Mucosa of stomach (tissue), 1 donor: ENCODE measurements around the gene CCDC88B.

Experiments
- H3K27me3 ChIP-seq: one replicate; pipeline ENCODE4 v1.7.0; 2013; ENCODE audit warnings: mild to moderate bottlenecking, low read length; ENCODE audit not compliant: control insufficient read depth, insufficient read depth
- H3K36me3 ChIP-seq: one replicate; pipeline ENCODE4 v1.7.0; 2013; ENCODE audit warnings: low read length; ENCODE audit not compliant: control insufficient read depth, insufficient read depth
- H3K4me1 ChIP-seq: one replicate; pipeline ENCODE4 v1.7.0; 2013; ENCODE audit warnings: mild to moderate bottlenecking, low read length; ENCODE audit not compliant: control insufficient read depth, insufficient read depth
- H3K4me3 ChIP-seq: one replicate; pipeline ENCODE4 v1.7.0; 2013; ENCODE audit warnings: low read length
- H3K9ac ChIP-seq: one replicate; pipeline ENCODE4 v1.7.0; 2013; ENCODE audit warnings: mild to moderate bottlenecking, low read length, moderate library complexity
- H3K9me3 ChIP-seq: one replicate; pipeline ENCODE4 v1.7.0; 2013; ENCODE audit warnings: mild to moderate bottlenecking, low read length, moderate library complexity; ENCODE audit not compliant: control insufficient read depth
- donor health status: Pancreatic carcinoma.

CCDC88B gene

DNA sequence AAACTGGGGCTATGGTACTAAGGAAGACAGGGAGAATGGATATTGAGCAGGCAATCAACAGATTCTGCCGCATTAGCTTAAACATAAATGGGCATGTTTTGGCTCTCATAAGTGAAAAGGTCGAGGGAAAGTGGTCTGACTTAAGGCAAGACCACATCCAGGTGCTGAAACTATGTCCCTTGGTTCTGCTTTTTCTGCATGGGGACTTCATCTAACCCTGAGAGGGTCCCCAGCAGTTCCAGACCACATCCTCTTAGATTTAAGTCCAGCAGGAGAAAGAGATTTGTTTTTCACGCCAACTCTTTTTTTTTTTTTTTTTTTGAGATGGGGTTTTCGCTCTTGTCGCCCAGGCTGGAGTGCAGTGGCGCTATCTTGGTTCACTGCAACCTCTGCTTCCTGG is 24.4 kb downstream of the CCDC88B start:
- peaks cover 18% of the 10 kb centered on the region for H3K4me1 ChIP-seq
- H3K4me3 ChIP-seq, result no peak overlapping the region
- no peak overlapping the region for H3K9ac ChIP-seq
- H3K27me3 ChIP-seq, result no peaks in the 10 kb centered on the region
- no peaks in the 10 kb centered on the region for H3K9me3 ChIP-seq
- peaks cover 19% of the 10 kb centered on the region for H3K36me3 ChIP-seq

- Histone ChIP-seq H3K4me1 (peaks cover 13% of the 10 kb centered on the region), H3K4me3 (no peak overlapping the region), H3K9ac (no peak overlapping the region), H3K9me3 (no peaks in the 10 kb centered on the region), H3K36me3 (peaks cover 22% of the 10 kb centered on the region), H3K27me3 (no peaks in the 10 kb centered on the region)
Measured at GRCh38 chr11:64364911-64365310, 24.9 kb downstream of the CCDC88B start.

DNA sequence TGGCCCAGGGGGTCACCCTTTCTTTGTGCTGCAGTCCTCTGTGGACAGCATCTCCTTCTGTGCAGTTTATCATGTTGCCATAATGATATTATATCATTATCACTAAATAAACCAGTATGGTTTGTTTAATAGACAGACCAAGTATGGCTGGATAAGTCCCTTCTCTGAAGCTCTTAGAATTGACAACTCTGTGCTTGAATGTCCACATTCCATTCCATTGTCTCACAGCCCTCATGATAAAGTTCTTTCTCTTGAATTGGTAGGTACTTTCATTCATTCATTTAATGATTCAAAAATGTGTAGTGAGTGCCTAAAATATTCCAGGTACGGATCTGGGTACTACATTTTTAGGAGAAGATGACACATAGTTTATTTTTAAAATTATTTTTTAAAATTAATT is 26.7 kb downstream of the CCDC88B start:
- no peak overlapping the region for H3K4me3 ChIP-seq
- H3K9me3 ChIP-seq, result no peaks in the 10 kb centered on the region
- H3K9ac ChIP-seq, result no peak overlapping the region
- peaks cover 21% of the 10 kb centered on the region for H3K36me3 ChIP-seq
- H3K4me1 ChIP-seq, result no peaks in the 10 kb centered on the region
- no peaks in the 10 kb centered on the region for H3K27me3 ChIP-seq

- H3K9me3 ChIP-seq, result no peaks in the 10 kb centered on the region
- H3K4me1 ChIP-seq, result no peaks in the 10 kb centered on the region
- H3K36me3 ChIP-seq, result peaks cover 14% of the 10 kb centered on the region
- no peak overlapping the region for H3K9ac ChIP-seq
- no peak overlapping the region for H3K4me3 ChIP-seq
- no peaks in the 10 kb centered on the region for H3K27me3 ChIP-seq
Measured at GRCh38 chr11:64367931-64368672, 28.1 kb downstream of the CCDC88B start.

GRCh38 chr11:64368673-64369074 is 28.7 kb downstream of the CCDC88B start:
- no peaks in the 10 kb centered on the region for H3K4me1 ChIP-seq
- H3K4me3 ChIP-seq, result no peak overlapping the region
- H3K36me3 ChIP-seq, result peaks cover 14% of the 10 kb centered on the region
- no peaks in the 10 kb centered on the region for H3K27me3 ChIP-seq
- no peak overlapping the region for H3K9ac ChIP-seq
- no peaks in the 10 kb centered on the region for H3K9me3 ChIP-seq

GRCh38 chr11:64369440-64370421 is 29.7 kb downstream of the CCDC88B start:
- H3K36me3 ChIP-seq, result peaks cover 14% of the 10 kb centered on the region
- no peaks in the 10 kb centered on the region for H3K4me1 ChIP-seq
- no peak overlapping the region for H3K9ac ChIP-seq
- no peaks in the 10 kb centered on the region for H3K9me3 ChIP-seq
- no peaks in the 10 kb centered on the region for H3K27me3 ChIP-seq
- H3K4me3 ChIP-seq, result no peak overlapping the region

- Histone ChIP-seq H3K27me3 (no peaks in the 10 kb centered on the region), H3K36me3 (peaks cover 8% of the 10 kb centered on the region), H3K9me3 (no peaks in the 10 kb centered on the region), H3K9ac (no peak overlapping the region), H3K4me3 (no peak overlapping the region), H3K4me1 (no peaks in the 10 kb centered on the region)
Measured at GRCh38 chr11:64371201-64371600, 31.2 kb downstream of the CCDC88B start.

- Histone ChIP-seq H3K4me1 (no peaks in the 10 kb centered on the region), H3K27me3 (no peaks in the 10 kb centered on the region), H3K9ac (no peak overlapping the region), H3K9me3 (no peaks in the 10 kb centered on the region), H3K36me3 (peaks cover 8% of the 10 kb centered on the region), H3K4me3 (no peak overlapping the region)
Measured at GRCh38 chr11:64372021-64372420, 32.0 kb downstream of the CCDC88B start.

GRCh38 chr11:64372802-64373597 is 33.0 kb downstream of the CCDC88B start:
- Histone ChIP-seq H3K4me1 (no peaks in the 10 kb centered on the region), H3K4me3 (no peak overlapping the region), H3K9me3 (no peaks in the 10 kb centered on the region), H3K9ac (no peak overlapping the region), H3K36me3 (peaks cover 8% of the 10 kb centered on the region), H3K27me3 (no peaks in the 10 kb centered on the region)

- Histone ChIP-seq H3K4me1 (no peaks in the 10 kb centered on the region), H3K9me3 (no peaks in the 10 kb centered on the region), H3K9ac (no peak overlapping the region), H3K27me3 (no peaks in the 10 kb centered on the region), H3K4me3 (no peak overlapping the region), H3K36me3 (peaks cover 8% of the 10 kb centered on the region)
Measured at GRCh38 chr11:64373598-64373974, 33.6 kb downstream of the CCDC88B start.

DNA sequence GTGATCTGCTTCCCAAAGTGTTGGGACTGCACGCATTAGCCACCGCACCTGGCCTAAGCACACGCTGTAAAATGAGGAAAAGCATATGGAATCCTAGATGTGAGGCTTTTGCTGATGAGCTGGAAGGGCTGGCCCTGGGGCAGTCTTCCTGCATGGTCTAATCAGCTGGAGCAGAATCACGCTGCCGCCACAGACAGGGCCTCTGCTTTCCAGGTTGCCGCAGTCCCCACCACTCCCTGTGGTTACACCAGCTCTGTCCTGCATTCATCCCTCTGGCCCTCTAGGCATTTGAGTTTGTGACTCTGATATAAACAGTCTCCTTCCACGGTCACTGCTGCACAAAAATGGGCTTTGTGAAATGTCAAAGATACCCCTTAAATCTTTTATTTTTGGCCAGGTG is 36.1 kb downstream of the CCDC88B start:
- Histone ChIP-seq H3K4me3 (no peak overlapping the region), H3K9ac (no peak overlapping the region), H3K4me1 (no peaks in the 10 kb centered on the region), H3K27me3 (peaks cover 5% of the 10 kb centered on the region), H3K36me3 (no peaks in the 10 kb centered on the region), H3K9me3 (no peaks in the 10 kb centered on the region)
